H1 (cell line): ENCODE measurements around the gene ECT2L. TPM values are rescaled to one million over a fixed set of nuclear protein-coding genes. Genes with fewer than 3 reads are reported as not detected.

ENCODE experiments used
- CBX5 ChIP-seq: fragments of 300-800, 300-1000 bp; sonication (generic); IDR thresholded peaks from 2 replicates; pipeline ENCODE4 v1.7.1; 2016; ENCODE audit warnings: antibody characterized with exemption, low read length, low read depth
- EGR1 ChIP-seq: IDR thresholded peaks from 2 replicates; pipeline ENCODE4 v1.6.1; 2011; ENCODE audit warnings: low read depth, low read length, borderline replicate concordance
- EP300 ChIP-seq, 2 experiments: IDR thresholded peaks; 1 replicate in 1 of 2; 2 replicates in 1 of 2; pipeline ENCODE4 v1.6.1; 2011 to 2012; ENCODE audit warnings: low read depth in 2 of 2, low read length in 2 of 2, mild to moderate bottlenecking in 2 of 2, borderline replicate concordance in 1 of 2, inconsistent platforms in 1 of 2, moderate library complexity in 1 of 2
- EZH2 ChIP-seq: fragments of 200-600 bp; sonication (generic); IDR thresholded peaks from 2 replicates; pipeline ENCODE4 v1.7.1; 2012; ENCODE audit warnings: low read depth, mild to moderate bottlenecking, moderate library complexity, low read length, inconsistent platforms; ENCODE audit not compliant: severe bottlenecking
- KDM4A ChIP-seq: IDR thresholded peaks from one replicate; pipeline ENCODE4 v1.7.1; 2012; ENCODE audit warnings: low read depth, mild to moderate bottlenecking, moderate library complexity, low read length, inconsistent platforms; ENCODE audit not compliant: severe bottlenecking
- POU5F1 ChIP-seq: IDR thresholded peaks from 2 replicates; pipeline ENCODE4 v1.6.1; 2011; ENCODE audit warnings: low read depth, mild to moderate bottlenecking, low read length, moderate library complexity
- YY1 ChIP-seq: IDR thresholded peaks from 2 replicates; pipeline ENCODE4 v1.6.1; 2011; ENCODE audit warnings: low read depth, mild to moderate bottlenecking, low read length
- polyA plus RNA-seq, 7 experiments: library from polyadenylated mRNA; depleted of rRNA in 3 of 7; stranded (reverse) in 5 of 7; unstranded in 2 of 7; fragments of >200 nt in 5 of 7; fragments of 200-250 nt in 2 of 7; gene quantifications; 1 replicate in 5 of 7; 2 replicates in 1 of 7; 4 replicates in 1 of 7; pipeline versions ENCODE4 v1.2.1 to v1.2.3, GENCODE V29; 2011 to 2013; ENCODE audit warnings: missing spikeins in 2 of 7, mixed read lengths in 2 of 7
- total RNA-seq: library from RNA; stranded (reverse); fragmentation: NEBNext Ultra II Directional; extraction: Animal tissue kit (Norgen Biotek cat#: 25700); gene quantifications from 2 replicates; pipeline ENCODE4 v1.2.1, GENCODE V29; 2021
- TF ChIP-seq, protein P1 (sequence below): fragments of 300-600 bp; sonication (generic); IDR thresholded peaks from 2 replicates; pipeline ENCODE4 v1.7.1; 2012; ENCODE audit warnings: low read length, moderate library complexity, mild to moderate bottlenecking, inconsistent platforms; ENCODE audit not compliant: insufficient replicate concordance

The ECT2L gene
- total and polyA plus RNA-seq, 2 of the 8 experiments (the other 6 are each of a cell fraction or from before 2014, with no cell fraction given): not detected

DNA sequence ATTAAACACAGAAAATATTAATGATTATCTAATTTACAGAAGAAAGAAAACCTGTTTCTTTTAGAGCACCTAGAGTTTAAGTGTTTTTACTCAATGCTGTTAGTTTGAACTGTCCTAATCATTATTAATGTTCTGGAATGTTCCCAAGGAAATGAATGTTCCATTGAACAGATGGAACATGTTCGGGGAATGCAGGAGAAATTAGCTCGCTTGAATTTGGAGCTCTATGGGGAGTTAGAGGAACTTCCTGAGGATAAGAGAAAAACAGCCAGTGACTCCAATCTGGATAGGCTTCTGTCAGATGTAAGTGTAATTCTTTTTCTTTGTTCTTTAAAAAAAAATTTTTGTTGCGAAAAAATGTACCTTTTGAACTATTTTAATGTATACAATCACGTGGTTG is 10.8 kb upstream of the ECT2L start (continued):
- TF ChIP-seq, protein P1, sequence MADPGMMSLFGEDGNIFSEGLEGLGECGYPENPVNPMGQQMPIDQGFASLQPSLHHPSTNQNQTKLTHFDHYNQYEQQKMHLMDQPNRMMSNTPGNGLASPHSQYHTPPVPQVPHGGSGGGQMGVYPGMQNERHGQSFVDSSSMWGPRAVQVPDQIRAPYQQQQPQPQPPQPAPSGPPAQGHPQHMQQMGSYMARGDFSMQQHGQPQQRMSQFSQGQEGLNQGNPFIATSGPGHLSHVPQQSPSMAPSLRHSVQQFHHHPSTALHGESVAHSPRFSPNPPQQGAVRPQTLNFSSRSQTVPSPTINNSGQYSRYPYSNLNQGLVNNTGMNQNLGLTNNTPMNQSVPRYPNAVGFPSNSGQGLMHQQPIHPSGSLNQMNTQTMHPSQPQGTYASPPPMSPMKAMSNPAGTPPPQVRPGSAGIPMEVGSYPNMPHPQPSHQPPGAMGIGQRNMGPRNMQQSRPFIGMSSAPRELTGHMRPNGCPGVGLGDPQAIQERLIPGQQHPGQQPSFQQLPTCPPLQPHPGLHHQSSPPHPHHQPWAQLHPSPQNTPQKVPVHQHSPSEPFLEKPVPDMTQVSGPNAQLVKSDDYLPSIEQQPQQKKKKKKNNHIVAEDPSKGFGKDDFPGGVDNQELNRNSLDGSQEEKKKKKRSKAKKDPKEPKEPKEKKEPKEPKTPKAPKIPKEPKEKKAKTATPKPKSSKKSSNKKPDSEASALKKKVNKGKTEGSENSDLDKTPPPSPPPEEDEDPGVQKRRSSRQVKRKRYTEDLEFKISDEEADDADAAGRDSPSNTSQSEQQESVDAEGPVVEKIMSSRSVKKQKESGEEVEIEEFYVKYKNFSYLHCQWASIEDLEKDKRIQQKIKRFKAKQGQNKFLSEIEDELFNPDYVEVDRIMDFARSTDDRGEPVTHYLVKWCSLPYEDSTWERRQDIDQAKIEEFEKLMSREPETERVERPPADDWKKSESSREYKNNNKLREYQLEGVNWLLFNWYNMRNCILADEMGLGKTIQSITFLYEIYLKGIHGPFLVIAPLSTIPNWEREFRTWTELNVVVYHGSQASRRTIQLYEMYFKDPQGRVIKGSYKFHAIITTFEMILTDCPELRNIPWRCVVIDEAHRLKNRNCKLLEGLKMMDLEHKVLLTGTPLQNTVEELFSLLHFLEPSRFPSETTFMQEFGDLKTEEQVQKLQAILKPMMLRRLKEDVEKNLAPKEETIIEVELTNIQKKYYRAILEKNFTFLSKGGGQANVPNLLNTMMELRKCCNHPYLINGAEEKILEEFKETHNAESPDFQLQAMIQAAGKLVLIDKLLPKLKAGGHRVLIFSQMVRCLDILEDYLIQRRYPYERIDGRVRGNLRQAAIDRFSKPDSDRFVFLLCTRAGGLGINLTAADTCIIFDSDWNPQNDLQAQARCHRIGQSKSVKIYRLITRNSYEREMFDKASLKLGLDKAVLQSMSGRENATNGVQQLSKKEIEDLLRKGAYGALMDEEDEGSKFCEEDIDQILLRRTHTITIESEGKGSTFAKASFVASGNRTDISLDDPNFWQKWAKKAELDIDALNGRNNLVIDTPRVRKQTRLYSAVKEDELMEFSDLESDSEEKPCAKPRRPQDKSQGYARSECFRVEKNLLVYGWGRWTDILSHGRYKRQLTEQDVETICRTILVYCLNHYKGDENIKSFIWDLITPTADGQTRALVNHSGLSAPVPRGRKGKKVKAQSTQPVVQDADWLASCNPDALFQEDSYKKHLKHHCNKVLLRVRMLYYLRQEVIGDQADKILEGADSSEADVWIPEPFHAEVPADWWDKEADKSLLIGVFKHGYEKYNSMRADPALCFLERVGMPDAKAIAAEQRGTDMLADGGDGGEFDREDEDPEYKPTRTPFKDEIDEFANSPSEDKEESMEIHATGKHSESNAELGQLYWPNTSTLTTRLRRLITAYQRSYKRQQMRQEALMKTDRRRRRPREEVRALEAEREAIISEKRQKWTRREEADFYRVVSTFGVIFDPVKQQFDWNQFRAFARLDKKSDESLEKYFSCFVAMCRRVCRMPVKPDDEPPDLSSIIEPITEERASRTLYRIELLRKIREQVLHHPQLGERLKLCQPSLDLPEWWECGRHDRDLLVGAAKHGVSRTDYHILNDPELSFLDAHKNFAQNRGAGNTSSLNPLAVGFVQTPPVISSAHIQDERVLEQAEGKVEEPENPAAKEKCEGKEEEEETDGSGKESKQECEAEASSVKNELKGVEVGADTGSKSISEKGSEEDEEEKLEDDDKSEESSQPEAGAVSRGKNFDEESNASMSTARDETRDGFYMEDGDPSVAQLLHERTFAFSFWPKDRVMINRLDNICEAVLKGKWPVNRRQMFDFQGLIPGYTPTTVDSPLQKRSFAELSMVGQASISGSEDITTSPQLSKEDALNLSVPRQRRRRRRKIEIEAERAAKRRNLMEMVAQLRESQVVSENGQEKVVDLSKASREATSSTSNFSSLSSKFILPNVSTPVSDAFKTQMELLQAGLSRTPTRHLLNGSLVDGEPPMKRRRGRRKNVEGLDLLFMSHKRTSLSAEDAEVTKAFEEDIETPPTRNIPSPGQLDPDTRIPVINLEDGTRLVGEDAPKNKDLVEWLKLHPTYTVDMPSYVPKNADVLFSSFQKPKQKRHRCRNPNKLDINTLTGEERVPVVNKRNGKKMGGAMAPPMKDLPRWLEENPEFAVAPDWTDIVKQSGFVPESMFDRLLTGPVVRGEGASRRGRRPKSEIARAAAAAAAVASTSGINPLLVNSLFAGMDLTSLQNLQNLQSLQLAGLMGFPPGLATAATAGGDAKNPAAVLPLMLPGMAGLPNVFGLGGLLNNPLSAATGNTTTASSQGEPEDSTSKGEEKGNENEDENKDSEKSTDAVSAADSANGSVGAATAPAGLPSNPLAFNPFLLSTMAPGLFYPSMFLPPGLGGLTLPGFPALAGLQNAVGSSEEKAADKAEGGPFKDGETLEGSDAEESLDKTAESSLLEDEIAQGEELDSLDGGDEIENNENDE: no peak
- TF ChIP-seq EGR1: no peak
- no peak for TF ChIP-seq POU5F1
- TF ChIP-seq EP300 (IDR thresholded peaks at IDR 0.05; ENCODE audit: borderline replicate concordance in 1 of 2, low read depth in 2 of 2, low read length in 2 of 2): no peak
- no peak for TF ChIP-seq YY1
- TF ChIP-seq KDM4A: no peak
- TF ChIP-seq CBX5: no peak
- no peak for TF ChIP-seq EZH2
